HepG2 (cell line): Measurements from ENCODE around the gene BAIAP3. TPM values are rescaled to one million over a fixed set of nuclear protein-coding genes. Genes with fewer than 3 reads are reported as not detected.

ENCODE experiments used
- ATAC-seq: fragments of 200-7000 bp; cut with Tn5 transposase; 3 replicates; pipeline ENCODE4 v1.9.1; 2020; ENCODE audit warnings: mild to moderate bottlenecking, moderate library complexity
- BruUV-seq: library from RNA; stranded (reverse); fragments of 400-500 nt; replicated peaks from 2 replicates; lab custom pipeline; 2021; lab: Mats Ljungman, UMichigan
- CTCF ChIA-PET: fragments of 300-600 bp; formaldehyde crosslinking; extraction: SDS; loops from one replicate; lab custom pipeline; 2021; ENCODE audit warnings: low total read pairs, inconsistent platforms, low intra/inter-chr PET ratio; lab: Yijun Ruan, JAX
- POLR2A ChIA-PET: fragments of 350-600 bp; sonication (Branson Sonifier 250); formaldehyde crosslinking; loops from one replicate; lab custom pipeline; 2020; ENCODE audit warnings: antibody characterized with exemption, inconsistent platforms; lab: Yijun Ruan, JAX
- DNase-seq: peaks from one replicate; pipeline ENCODE4 v3.0.0-alpha.2; 2015; ENCODE audit warnings: low spot score
- FAIRE-seq: peaks from 3 replicates; lab custom pipeline; 2011; peaks lifted over from hg19 to GRCh38; lab: Jason Lieb, UNC
- H2AFZ ChIP-seq: one replicate; pipeline ENCODE4 v1.6.1; 2011; ENCODE audit warnings: low read length, inconsistent platforms
- H3K27ac ChIP-seq: fragments of 300-600 bp; 3 replicates; pipeline ENCODE4 v1.8.0; 2011; ENCODE audit warnings: mixed run types, mild to moderate bottlenecking, mixed read lengths, low read length, inconsistent platforms; ENCODE audit not compliant: insufficient read depth; ENCODE audit errors: extremely low read length
- H3K27me3 ChIP-seq, 2 experiments: fragments of 200-600 bp in 1 of 2; 2 replicates in 1 of 2; 3 replicates in 1 of 2; pipeline versions ENCODE4 v1.6.0 to v1.8.0; 2011; ENCODE audit warnings: low read length in 2 of 2, mild to moderate bottlenecking in 2 of 2, moderate library complexity in 2 of 2, inconsistent platforms in 1 of 2; ENCODE audit not compliant: insufficient read depth in 2 of 2, control insufficient read depth in 1 of 2
- H3K36me3 ChIP-seq, 2 experiments: fragments of 200-600 bp in 1 of 2; replicated peaks in 1 of 2; 2 replicates in 1 of 2; 3 replicates in 1 of 2; pipeline versions ENCODE4 v1.5.1 to v1.8.0; 2011; ENCODE audit warnings: low read length in 2 of 2, inconsistent platforms in 1 of 2; ENCODE audit not compliant: insufficient read depth in 2 of 2, control insufficient read depth in 1 of 2
- H3K4me1 ChIP-seq: 2 replicates; pipeline ENCODE4 v1.5.1; 2012; ENCODE audit warnings: low read length, inconsistent platforms; ENCODE audit not compliant: insufficient read depth
- H3K4me2 ChIP-seq: 2 replicates; pipeline ENCODE4 v1.6.0; 2011; ENCODE audit warnings: low read depth, low read length, inconsistent platforms
- H3K4me3 ChIP-seq, 3 experiments: fragments of 200-600 bp in 1 of 3; sonication (generic), shearing (Covaris generic) in 1 of 3; replicated peaks in 1 of 3; 2 replicates each; pipeline ENCODE4 v1.5.1; 2011 to 2016; ENCODE audit warnings: low read length in 3 of 3, inconsistent platforms in 2 of 3, low read depth in 2 of 3, mild to moderate bottlenecking in 2 of 3, control low read depth in 1 of 3, mixed read lengths in 1 of 3; ENCODE audit not compliant: insufficient read depth in 1 of 3
- H3K79me2 ChIP-seq: one replicate; pipeline ENCODE4 v1.6.1; 2011; ENCODE audit warnings: low read length, inconsistent platforms; ENCODE audit not compliant: insufficient read depth
- H3K9ac ChIP-seq: 2 replicates; pipeline ENCODE4 v1.6.0; 2011; ENCODE audit warnings: mild to moderate bottlenecking, low read depth, low read length, inconsistent platforms; ENCODE audit not compliant: insufficient read depth
- H3K9me3 ChIP-seq: 2 replicates; pipeline ENCODE4 v1.5.1; 2012; ENCODE audit warnings: mild to moderate bottlenecking, low read length
- H4K20me1 ChIP-seq: 2 replicates; pipeline ENCODE4 v1.6.0; 2011; ENCODE audit warnings: inconsistent platforms, mild to moderate bottlenecking, low read length, moderate library complexity; ENCODE audit not compliant: insufficient read depth
- BCL6 ChIP-seq: IDR thresholded peaks from 2 replicates; pipeline ENCODE4 v1.6.1; 2016; ENCODE audit warnings: missing genetic modification reagents, missing compliant biosample characterization
- EHMT2 ChIP-seq: fragments of 200-600 bp; sonication (generic); IDR thresholded peaks from 2 replicates; pipeline ENCODE4 v1.7.0; 2017; ENCODE audit warnings: antibody characterized with exemption, low read depth, low read length, borderline replicate concordance
- ERF ChIP-seq: IDR thresholded peaks from 2 replicates; pipeline ENCODE4 v1.6.1; 2018; ENCODE audit warnings: missing biosample characterization, missing genetic modification reagents
- FOXP1 ChIP-seq, 2 experiments: fragments of 450-650 bp in 1 of 2; IDR thresholded peaks; 2 replicates each; pipeline ENCODE4 v1.6.1; 2017 to 2018; ENCODE audit warnings: antibody characterized with exemption in 1 of 2
- KAT8 ChIP-seq: IDR thresholded peaks from 2 replicates; pipeline ENCODE4 v1.6.1; 2016; ENCODE audit warnings: missing genetic modification reagents, missing compliant biosample characterization
- NR2F6 ChIP-seq, 2 experiments: IDR thresholded peaks; 2 replicates each; pipeline ENCODE4 v1.6.1; 2016; ENCODE audit warnings: antibody characterized with exemption in 1 of 2, mild to moderate bottlenecking in 1 of 2
- SMAD1 ChIP-seq: sonication (generic); formaldehyde crosslinking; IDR thresholded peaks from 2 replicates; pipeline ENCODE4 v1.4.0; 2020; ENCODE audit warnings: missing genetic modification reagents, low read depth, mild to moderate bottlenecking, borderline replicate concordance
- ZBTB7A ChIP-seq: sonication (generic); formaldehyde crosslinking; IDR thresholded peaks from 2 replicates; pipeline ENCODE4 v1.8.0; 2022; ENCODE audit warnings: mild to moderate bottlenecking, missing genetic modification reagents
- ZNF138 ChIP-seq: sonication (generic); formaldehyde crosslinking; IDR thresholded peaks from 2 replicates; pipeline ENCODE4 v1.5.0; 2020; ENCODE audit warnings: mild to moderate bottlenecking, low read depth, missing genetic modification reagents
- ZNF34 ChIP-seq: sonication (generic); formaldehyde crosslinking; IDR thresholded peaks from 2 replicates; pipeline ENCODE4 v1.4.0; 2020; ENCODE audit warnings: mild to moderate bottlenecking, missing genetic modification reagents, borderline replicate concordance
- ZNF616 ChIP-seq: sonication (generic); formaldehyde crosslinking; IDR thresholded peaks from 2 replicates; pipeline ENCODE4 v1.5.0; 2020; ENCODE audit warnings: low read depth, mild to moderate bottlenecking, missing genetic modification reagents
- ZNF709 ChIP-seq: sonication (generic); formaldehyde crosslinking; IDR thresholded peaks from 2 replicates; pipeline ENCODE4 v1.5.0; 2020; ENCODE audit warnings: mild to moderate bottlenecking, missing genetic modification reagents
- ZSCAN20 ChIP-seq: sonication (generic); formaldehyde crosslinking; IDR thresholded peaks from 2 replicates; pipeline ENCODE4 v1.4.0; 2020; ENCODE audit warnings: missing genetic modification reagents, mild to moderate bottlenecking, borderline replicate concordance
- WGBS: methylation state at CpG from one replicate; pipeline ENCODE4 v1.1.6; 2017; ENCODE audit warnings: low lambda C conversion rate; 5-methylcytosine and 5-hydroxymethylcytosine counted together
- in situ Hi-C: cut with HindIII; loops from 2 replicates; pipeline ENCODE4 v1.10.0; 2017; ENCODE audit warnings: low pct_unique_long_range_greater_than_20kb; ENCODE audit not compliant: extremely low pct_ligation_motif_present
- intact Hi-C: fragments of 100-400 bp; cut with micrococcal nuclease; formaldehyde crosslinking; loops from one replicate; pipeline ENCODE4 v1.10.0; 2022; ENCODE audit not compliant: unreplicated experiment
- polyA plus RNA-seq, 8 experiments: library from polyadenylated mRNA; depleted of rRNA in 3 of 8; stranded (reverse) in 7 of 8; unstranded in 1 of 8; fragments of >200 nt; fragmentation: Illumina TruSeq in 4 of 8; extraction: Trizol in 4 of 8; gene quantifications; 2 replicates each; pipeline versions ENCODE4 v1.2.1 to v1.2.3, GENCODE V29; 2011 to 2016; ENCODE audit warnings: low read depth in 4 of 8, missing spikeins in 1 of 8, mixed read lengths in 1 of 8; ENCODE audit not compliant: insufficient read depth in 1 of 8
- total RNA-seq, 5 experiments: library from RNA; depleted of rRNA; stranded (reverse); fragments of >200 nt; fragmentation: Illumina TruSeq; extraction: Trizol; gene quantifications; 2 replicates each; pipeline ENCODE4 v1.2.3, GENCODE V29; 2016; ENCODE audit warnings: low read depth in 1 of 5
- TF ChIP-seq, protein P1 (sequence below): sonication (generic); formaldehyde crosslinking; IDR thresholded peaks from 2 replicates; pipeline ENCODE4 v1.5.0; 2020; ENCODE audit warnings: missing genetic modification reagents

BAIAP3 gene
- total and polyA plus RNA-seq, 2 of the 13 experiments (the other 11 are each of a cell fraction or from before 2014, with no cell fraction given): 3.2 to 5.7 TPM

GRCh38 chr16:1338855-1339675, 5.6 kb downstream of the BAIAP3 start:
- no peak overlapping the region for H3K4me3 ChIP-seq
- POLR2A ChIA-PET: no interaction called here
- DNase-seq (no peak), ATAC-seq (no peak), FAIRE-seq (no peak)
- H3K4me1 ChIP-seq: peaks cover 19% of the 10 kb centered on the region
- peaks cover 13 to 58% of the 10 kb centered on the region in 2 experiments; a peak in 4 of 5 replicates for H3K27me3 ChIP-seq
- H2AFZ ChIP-seq: no peak overlapping the region
- WGBS: 8% methylated on average over 12 of the region's 31 CpGs
- H3K79me2 ChIP-seq: no peaks in the 10 kb centered on the region
- no peak overlapping the region for H3K9ac ChIP-seq
- H3K27ac ChIP-seq: no peak overlapping the region
- in situ Hi-C loops: no loop called here
- H4K20me1 ChIP-seq: 0 out of 2 replicates have a peak, but pooled peaks cover 3% of the 10 kb centered on the region
- no peaks in the 10 kb centered on the region for H3K9me3 ChIP-seq
- intact Hi-C loops: no loop called here
- CTCF ChIA-PET: interaction anchor here (1.1 kb wide), 1 partner anchor 75 kb away, joined by 4 read pairs; the partner anchor contains the start of gene UNKL
- H3K36me3 ChIP-seq: no peaks in the 10 kb centered on the region
- H3K4me2 ChIP-seq: no peak overlapping the region; the same call in 1 of the 2 replicates
- no peak for TF ChIP-seq KAT8 (CRISPR knock-in tag)
- TF ChIP-seq BCL6 (CRISPR knock-in tag): no peak
- no peak for TF ChIP-seq ZNF138 (CRISPR knock-in tag)
- TF ChIP-seq ERF (CRISPR knock-in tag): no peak
- TF ChIP-seq ZSCAN20 (CRISPR knock-in tag): no peak
- TF ChIP-seq ZNF616 (CRISPR knock-in tag): no peak
- no peak for TF ChIP-seq NR2F6 (IDR thresholded peaks at IDR 0.05)
- TF ChIP-seq NR2F6 (CRISPR knock-in tag; IDR thresholded peaks at IDR 0.05): no peak
- no peak for TF ChIP-seq ZNF709 (CRISPR knock-in tag)
- TF ChIP-seq ZNF34 (CRISPR knock-in tag): no peak
- no peak for TF ChIP-seq FOXP1 (IDR thresholded peaks at IDR 0.05)
- no peak for TF ChIP-seq FOXP1 (CRISPR knock-in tag; IDR thresholded peaks at IDR 0.05)
- TF ChIP-seq, protein P1, sequence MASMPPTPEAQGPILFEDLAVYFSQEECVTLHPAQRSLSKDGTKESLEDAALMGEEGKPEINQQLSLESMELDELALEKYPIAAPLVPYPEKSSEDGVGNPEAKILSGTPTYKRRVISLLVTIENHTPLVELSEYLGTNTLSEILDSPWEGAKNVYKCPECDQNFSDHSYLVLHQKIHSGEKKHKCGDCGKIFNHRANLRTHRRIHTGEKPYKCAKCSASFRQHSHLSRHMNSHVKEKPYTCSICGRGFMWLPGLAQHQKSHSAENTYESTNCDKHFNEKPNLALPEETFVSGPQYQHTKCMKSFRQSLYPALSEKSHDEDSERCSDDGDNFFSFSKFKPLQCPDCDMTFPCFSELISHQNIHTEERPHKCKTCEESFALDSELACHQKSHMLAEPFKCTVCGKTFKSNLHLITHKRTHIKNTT (CRISPR knock-in tag): no peak
- no peak for TF ChIP-seq SMAD1 (CRISPR knock-in tag)
- TF ChIP-seq EHMT2: no peak
- TF ChIP-seq ZBTB7A: no peak
- no TSS peak for BruUV-seq
